Esophagus muscularis mucosa (tissue), 4 donors: ENCODE data around the gene ACSL5. TPM values are rescaled to one million over a fixed set of nuclear protein-coding genes. Genes with fewer than 3 reads are reported as not detected.

Experiments
- DNase-seq: peaks from one replicate; pipeline ENCODE4 v3.0.0-alpha.2; 2017; ENCODE audit errors: extremely low spot score
- H3K27ac ChIP-seq, 4 donors: fragments of 200-600 bp; sonication (generic); replicated peaks in 1 of 4; 1 replicate in 3 of 4; 2 replicates in 1 of 4; pipeline ENCODE4 v1.5.1; 2016 to 2019; ENCODE audit warnings: mild to moderate bottlenecking in 1 of 4
- H3K27me3 ChIP-seq, 4 donors: fragments of 200-600 bp; sonication (generic); one replicate each; pipeline versions ENCODE4 v1.5.1 to v1.6.0; 2016 to 2019
- H3K36me3 ChIP-seq, 4 donors: fragments of 200-600 bp; sonication (generic); one replicate each; pipeline ENCODE4 v1.5.1; 2016 to 2019
- H3K4me1 ChIP-seq, 4 donors: fragments of 200-600 bp; sonication (generic); one replicate each; pipeline ENCODE4 v1.5.1; 2016 to 2019
- H3K4me3 ChIP-seq, 4 donors: fragments of 200-600 bp; sonication (generic); 1 replicate in 2 of 4; 2 replicates in 2 of 4; pipeline ENCODE4 v1.5.1; 2016 to 2019; ENCODE audit warnings: mild to moderate bottlenecking in 4 of 4, moderate library complexity in 1 of 4
- H3K9me3 ChIP-seq, 4 donors: fragments of 200-600 bp; sonication (generic); 1 replicate in 3 of 4; 2 replicates in 1 of 4; pipeline ENCODE4 v1.5.1; 2016 to 2019
- CTCF ChIP-seq, 3 experiments: fragments of 200-600 bp in 2 of 3; fragments of 450-650 bp in 1 of 3; sonication (generic) in 2 of 3; IDR thresholded peaks; one replicate each; pipeline ENCODE4 v1.5.1; 2017 to 2019; ENCODE audit warnings: antibody characterized with exemption in 3 of 3, mild to moderate bottlenecking in 2 of 3, moderate library complexity in 1 of 3
- EP300 ChIP-seq: sonication (generic); formaldehyde crosslinking; IDR thresholded peaks from one replicate; pipeline ENCODE4 v1.6.1; 2017; ENCODE audit warnings: antibody characterized with exemption
- POLR2A ChIP-seq: fragments of 450-650 bp; IDR thresholded peaks from one replicate; pipeline ENCODE4 v1.6.1; 2017; ENCODE audit warnings: antibody characterized with exemption, moderate library complexity, mild to moderate bottlenecking, low read depth
- POLR2AphosphoS5 ChIP-seq, 2 donors: sonication (generic); formaldehyde crosslinking; IDR thresholded peaks; one replicate each; pipeline ENCODE4 v1.6.1; 2017; ENCODE audit warnings: antibody characterized with exemption in 2 of 2
- WGBS: methylation state at CpG from one replicate; pipeline ENCODE4 v1.1.5; 2018; 5-methylcytosine and 5-hydroxymethylcytosine counted together
- intact Hi-C: fragments of 100-400 bp; cut with DNase I; formaldehyde crosslinking; loops from one replicate; pipeline ENCODE4 v1.15.1; 2023
- total RNA-seq, 4 donors: library from RNA; depleted of rRNA; stranded (reverse); fragments of >200 nt; gene quantifications; one replicate each; pipeline versions ENCODE4 v1.1.0 to v1.2.1, GENCODE V29; 2016

The ACSL5 gene
- total RNA-seq, 4 donors from 2014 or later = 6.2 to 11.2 (median 10.8) TPM

GRCh38 chr10:112336556-112337201, 37.2 kb upstream of the ACSL5 start:
- Histone ChIP-seq H3K4me3 (no peak overlapping the region), H3K27ac (no peak overlapping the region), H3K27me3 (no peaks in the 10 kb centered on the region), H3K4me1 (no peaks in the 10 kb centered on the region), H3K9me3 (no peaks in the 10 kb centered on the region), H3K36me3 (no peaks in the 10 kb centered on the region)
- no peak for DNase-seq
- no peak for TF ChIP-seq CTCF (IDR thresholded peaks at IDR 0.05)
- no peak for TF ChIP-seq POLR2A
- TF ChIP-seq EP300 = no peak
- no peak for TF ChIP-seq POLR2AphosphoS5 (IDR thresholded peaks at IDR 0.05)
- intact Hi-C loops = no loop called here
- 81% methylated on average over 5 of the region's 5 CpGs for WGBS

- Histone ChIP-seq H3K27me3 (no peaks in the 10 kb centered on the region), H3K27ac (no peak overlapping the region), H3K36me3 (no peaks in the 10 kb centered on the region), H3K9me3 (no peaks in the 10 kb centered on the region), H3K4me3 (no peak overlapping the region), H3K4me1 (no peaks in the 10 kb centered on the region)
- TF ChIP-seq POLR2A (no peak), EP300 (no peak), POLR2AphosphoS5 (IDR thresholded peaks at IDR 0.05) (no peak), CTCF (IDR thresholded peaks at IDR 0.05) (no peak)
- intact Hi-C loops = no loop called here
- no peak for DNase-seq
- 84% methylated on average over 3 of the region's 3 CpGs for WGBS
Observed at GRCh38 chr10:112338957-112339356, 35.0 kb upstream of the ACSL5 start.

- no peak for DNase-seq
- intact Hi-C loops = no loop called here
- Histone ChIP-seq H3K27me3 (no peaks in the 10 kb centered on the region), H3K36me3 (no peaks in the 10 kb centered on the region), H3K27ac (no peak overlapping the region), H3K4me3 (no peak overlapping the region), H3K4me1 (no peaks in the 10 kb centered on the region), H3K9me3 (no peaks in the 10 kb centered on the region)
- no peak for TF ChIP-seq POLR2A
- WGBS = 93% methylated on average over 2 of the region's 2 CpGs
Observed at GRCh38 chr10:112340601-112341000, 33.3 kb upstream of the ACSL5 start.

- H3K27me3 ChIP-seq = no peaks in the 10 kb centered on the region
- TF ChIP-seq EP300 (no peak), POLR2AphosphoS5 (IDR thresholded peaks at IDR 0.05) (no peak), CTCF (IDR thresholded peaks at IDR 0.05) (no peak), POLR2A (no peak)
- peaks cover 0 to 3% (median 0%) of the 10 kb centered on the region in 4 donors for H3K9me3 ChIP-seq
- intact Hi-C loops = no loop called here
- WGBS = 38% methylated on average over 5 of the region's 5 CpGs
- H3K4me1 ChIP-seq = no peaks in the 10 kb centered on the region
- no peak overlapping the region for H3K27ac ChIP-seq
- no peaks in the 10 kb centered on the region for H3K36me3 ChIP-seq
- no peak overlapping the region for H3K4me3 ChIP-seq
- no peak for DNase-seq
Observed at GRCh38 chr10:112343056-112343806, 30.7 kb upstream of the ACSL5 start.

- Histone ChIP-seq H3K4me3 (no peak overlapping the region), H3K9me3 (peaks cover 0 to 3% (median 0%) of the 10 kb centered on the region in 4 donors), H3K27ac (no peak overlapping the region), H3K36me3 (no peaks in the 10 kb centered on the region), H3K27me3 (no peaks in the 10 kb centered on the region), H3K4me1 (no peaks in the 10 kb centered on the region)
- TF ChIP-seq POLR2AphosphoS5 (IDR thresholded peaks at IDR 0.05) (no peak), EP300 (no peak), POLR2A (no peak), CTCF (IDR thresholded peaks at IDR 0.05) (no peak)
- intact Hi-C loops = no loop called here
- WGBS = 71% methylated on average over 4 of the region's 6 CpGs
- no peak for DNase-seq
Observed at GRCh38 chr10:112344261-112344660, 29.7 kb upstream of the ACSL5 start.
